SK-N-MC (cell line): ENCODE data around the gene CDH4.

ENCODE experiments used
- EZH2 ChIP-seq: fragments of 200-600 bp; sonication (generic); IDR thresholded peaks from one replicate; pipeline ENCODE4 v1.6.1; 2017; ENCODE audit warnings: antibody characterized with exemption
- FOXP2 ChIP-seq: optimal IDR thresholded peaks from 2 replicates; pipeline ENCODE3; 2011; ENCODE audit warnings: mild to moderate bottlenecking, moderate library complexity; ENCODE audit not compliant: insufficient read depth; ENCODE audit errors: extremely low read length, control extremely low read depth
- POLR2AphosphoS5 ChIP-seq: IDR thresholded peaks from 2 replicates; pipeline ENCODE4 v1.6.1; 2012; ENCODE audit warnings: mild to moderate bottlenecking, low read depth, low read length, borderline replicate concordance

DNA sequence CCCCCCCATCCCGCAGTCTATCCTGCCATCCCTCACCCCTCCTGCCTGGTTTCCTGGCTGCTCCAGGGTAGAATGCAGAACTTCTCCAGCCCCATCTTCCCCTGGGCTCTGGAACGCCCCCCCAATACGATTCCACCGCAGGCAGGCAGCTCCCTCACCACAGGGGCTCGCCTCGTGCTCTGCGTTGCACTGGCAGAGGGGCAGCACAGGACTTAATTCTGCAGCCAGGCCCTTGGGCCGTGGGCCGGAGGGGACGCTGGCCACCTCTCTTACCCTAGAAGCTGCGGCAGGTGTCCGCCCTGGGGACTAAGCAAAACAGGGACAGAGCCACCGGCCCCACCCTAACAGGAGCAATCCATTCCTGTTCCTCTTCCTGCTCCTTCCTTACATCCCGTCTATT lies 263.9 kb downstream of the CDH4 start:
- TF ChIP-seq EZH2 (no peak), POLR2AphosphoS5 (no peak), FOXP2 (no peak)
